ENCODE results near the gene RPL32.
"Not testable (repeated sequence)": the region's sequence is repeated elsewhere in the genome, so short reads cannot be mapped to it uniquely, and the experiment has no call there.

RPL32 gene

GRCh38 chr3:12866836-12867235, 25.5 kb upstream of the RPL32 start:
- DNase-seq: no peak

GRCh38 chr3:12865271-12865670, 23.9 kb upstream of the RPL32 start:
- no peak for DNase-seq

GRCh38 chr3:12862387-12862786, 21.0 kb upstream of the RPL32 start:
- DNase-seq: no peak

DNA sequence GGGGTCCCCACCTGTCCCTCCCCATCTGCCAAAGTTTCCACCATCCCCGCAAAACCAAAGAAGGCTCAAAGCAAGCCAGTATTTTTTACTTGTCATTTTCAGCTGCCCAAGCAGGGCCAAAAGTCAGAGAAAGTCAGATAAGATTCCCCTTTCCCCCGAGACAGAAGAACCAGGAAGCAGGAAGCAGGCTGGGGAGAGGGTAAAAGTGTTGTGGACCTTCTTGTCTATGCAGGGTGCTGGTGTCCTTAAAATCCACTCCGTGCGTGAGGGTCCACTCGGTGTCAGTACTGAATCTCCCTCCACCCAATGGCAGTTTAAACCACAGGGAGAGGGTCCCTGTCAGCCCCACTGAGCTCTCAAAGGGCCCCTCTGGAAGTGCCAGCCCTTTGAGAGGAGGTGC, 20.2 kb upstream of the RPL32 start:
- DNase-seq: no peak

DNA sequence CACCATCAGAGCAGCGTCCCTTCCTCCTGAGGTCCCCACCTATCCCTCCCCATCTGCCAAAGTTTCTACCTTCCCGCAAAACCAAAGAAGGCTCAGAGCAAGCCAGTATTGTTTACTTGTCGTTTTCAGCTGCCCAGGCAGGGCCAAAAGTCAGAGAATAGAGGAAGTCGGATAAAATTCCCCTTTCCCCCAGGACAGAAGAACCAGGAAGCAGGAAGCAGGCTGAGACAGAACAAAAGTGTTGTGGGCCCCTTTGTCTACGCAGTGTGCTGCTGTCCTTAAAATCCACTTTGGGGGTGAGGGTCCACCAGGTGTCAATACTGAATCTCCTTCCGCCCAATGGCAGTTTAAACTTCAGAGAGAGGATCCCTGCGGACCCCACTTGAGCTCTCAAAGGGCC, 18.5 kb upstream of the RPL32 start:
- DNase-seq: no peak

DNA sequence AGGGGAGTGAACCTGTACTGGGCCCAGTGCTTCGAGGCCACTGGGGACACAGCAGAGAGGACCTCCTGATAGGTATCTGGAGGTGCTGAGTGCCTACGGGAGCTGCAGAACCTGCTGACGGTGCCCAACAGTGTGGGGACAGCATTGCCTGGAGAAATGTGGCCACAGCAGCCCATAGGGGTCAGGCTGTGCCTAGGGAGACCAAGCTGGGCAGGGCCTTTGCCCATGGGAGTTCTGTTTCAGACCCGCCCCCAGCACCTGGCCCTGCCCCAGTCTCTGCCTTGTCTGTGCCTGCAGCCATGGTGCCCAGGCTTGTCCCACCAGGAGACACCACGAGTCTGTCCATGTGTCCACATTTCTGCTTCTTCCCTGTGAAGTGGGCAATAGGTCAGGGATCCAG, 15.3 kb upstream of the RPL32 start:
- DNase-seq: no peak

GRCh38 chr3:12854565-12854964, 13.2 kb upstream of the RPL32 start:
- DNase-seq: no peak

DNA sequence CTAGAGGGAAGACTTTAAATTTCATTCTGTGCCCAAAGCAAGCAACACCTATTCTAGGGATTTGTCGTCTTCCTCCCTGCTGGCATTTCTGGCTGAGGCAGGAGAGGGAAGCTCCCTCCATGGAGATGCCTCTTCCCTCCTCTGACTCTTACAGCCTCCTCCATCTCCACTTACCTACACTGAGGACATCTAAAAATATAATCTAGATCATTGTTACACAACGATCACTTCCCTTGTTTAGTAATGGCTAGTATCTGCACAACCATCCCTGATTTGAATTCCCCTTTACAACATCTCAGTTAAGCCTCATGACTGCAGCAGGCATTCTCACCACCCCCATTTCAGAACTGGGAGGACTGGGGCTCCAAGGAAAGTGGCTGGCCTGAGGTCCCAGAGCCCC, 12.5 kb upstream of the RPL32 start:
- not testable (repeated sequence) for DNase-seq

DNA sequence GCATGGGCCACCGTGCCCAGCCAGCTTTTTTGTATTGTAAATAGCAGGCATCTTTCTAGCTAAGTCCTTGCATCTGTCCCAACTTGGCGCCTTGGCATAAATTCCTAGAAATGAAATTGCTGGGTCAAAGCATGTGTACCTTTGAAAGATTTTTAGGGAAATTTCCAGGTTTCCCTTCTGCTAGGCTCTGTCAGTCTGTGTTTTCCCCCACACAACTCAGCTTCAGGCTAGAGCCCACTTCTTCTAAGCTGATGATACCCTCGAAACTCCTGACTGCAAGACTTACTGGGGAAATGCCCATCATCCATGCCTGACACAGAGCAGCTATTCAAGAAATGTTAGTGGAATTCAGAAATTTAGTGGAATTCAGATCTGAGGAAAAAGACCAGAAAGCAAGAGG, 10.8 kb upstream of the RPL32 start:
- DNase-seq: no peak

- no peak for DNase-seq
These were observed 4.4 kb upstream of the RPL32 start for GRCh38 chr3:12845811-12846210.

DNA sequence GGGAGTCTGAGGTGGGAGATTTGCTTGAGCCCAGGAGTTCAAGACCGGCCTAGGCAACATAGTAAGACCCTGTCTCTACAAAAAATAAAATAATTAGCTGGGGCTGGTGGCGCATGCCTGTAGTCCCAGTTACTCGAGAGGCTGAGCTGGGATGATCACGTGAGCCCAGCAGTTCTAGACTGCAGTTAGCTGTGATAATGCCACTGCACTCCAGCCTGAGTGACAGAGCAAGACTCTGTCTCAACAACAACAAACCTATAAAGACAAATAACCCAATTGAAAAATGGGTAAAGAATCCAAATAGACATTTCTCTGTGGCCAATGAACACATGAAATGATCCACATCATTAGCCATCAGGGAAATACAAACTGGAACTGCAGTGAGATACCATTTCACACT, 1.1 kb upstream of the RPL32 start:
- DNase-seq: no peak

DNA sequence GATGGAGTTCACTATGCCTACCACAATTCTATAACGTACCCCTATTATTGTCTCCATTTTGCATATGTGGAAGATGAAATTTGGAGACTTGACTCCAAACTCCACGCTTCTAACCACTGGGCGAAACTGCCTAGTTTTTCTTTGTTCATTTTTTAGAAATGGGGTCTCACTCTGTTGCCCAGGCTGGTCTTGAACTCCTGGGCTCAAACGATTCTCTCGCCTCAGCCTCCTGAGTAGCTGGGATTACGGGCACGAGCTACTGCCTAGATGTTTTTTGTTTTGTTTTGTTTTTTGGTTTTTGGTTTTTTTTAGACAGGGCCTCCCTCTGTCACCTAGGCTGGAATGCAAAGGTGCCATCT, 584 bp upstream of the RPL32 start:
- DNase-seq: no peak

- peak; percentile 36 for DNase-seq
These were observed 695 bp downstream of the RPL32 start for GRCh38 chr3:12840591-12841148.

DNA sequence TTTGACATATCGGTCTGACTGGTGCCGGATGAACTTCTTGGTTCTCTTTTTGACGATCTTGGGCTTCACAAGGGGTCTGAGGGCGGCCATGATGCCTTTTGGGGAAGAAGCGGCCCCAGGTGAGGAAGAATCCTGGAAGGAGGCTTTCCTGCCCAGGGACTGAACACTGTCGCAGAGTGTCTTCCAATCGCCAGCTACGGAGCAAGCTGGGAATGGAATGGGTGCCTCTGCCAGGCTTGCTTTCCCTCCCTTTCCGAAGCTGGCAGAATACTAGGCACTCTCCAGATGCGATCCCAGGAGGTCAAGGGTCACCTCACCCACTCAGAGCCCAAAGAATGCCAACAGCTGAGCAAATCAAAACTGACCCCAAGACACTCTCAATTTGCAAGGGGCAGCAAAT, 1.2 kb downstream of the RPL32 start:
- not testable (repeated sequence) for DNase-seq

DNA sequence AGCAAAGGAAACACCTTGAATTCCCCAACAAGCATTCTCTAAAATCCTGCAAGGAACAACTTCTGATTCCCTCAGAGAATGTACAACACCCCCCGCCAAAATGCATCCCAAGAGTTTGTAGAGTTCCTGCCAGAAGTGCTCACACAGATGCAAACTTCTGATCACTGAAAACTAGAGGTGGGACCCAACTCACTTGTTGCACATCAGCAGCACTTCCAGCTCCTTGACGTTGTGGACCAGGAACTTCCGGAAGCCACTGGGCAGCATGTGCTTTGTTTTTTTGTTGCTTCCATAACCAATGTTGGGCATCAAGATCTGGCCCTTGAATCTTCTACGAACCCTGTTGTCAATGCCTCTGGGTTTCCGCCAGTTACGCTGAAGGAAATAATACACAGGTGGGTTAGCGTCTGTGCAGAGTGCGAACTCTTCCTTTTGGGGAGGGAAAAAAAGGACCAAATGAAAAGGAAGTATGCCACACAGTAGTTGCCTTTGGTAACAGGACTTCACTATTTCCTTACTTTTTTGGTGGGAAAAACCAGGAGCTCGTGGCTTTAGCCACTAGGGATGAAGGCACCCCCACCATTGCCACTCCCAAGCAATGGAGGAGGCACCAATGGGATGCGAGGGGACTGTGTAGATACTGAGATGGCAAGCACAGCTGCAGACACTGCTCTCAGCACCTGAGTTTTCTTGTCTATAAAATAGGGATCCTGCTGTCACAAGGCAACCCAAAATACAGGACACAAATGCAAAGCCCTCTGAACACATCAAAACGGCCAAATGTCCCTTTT, 2.0 kb downstream of the RPL32 start:
- DNase-seq: no peak

DNA sequence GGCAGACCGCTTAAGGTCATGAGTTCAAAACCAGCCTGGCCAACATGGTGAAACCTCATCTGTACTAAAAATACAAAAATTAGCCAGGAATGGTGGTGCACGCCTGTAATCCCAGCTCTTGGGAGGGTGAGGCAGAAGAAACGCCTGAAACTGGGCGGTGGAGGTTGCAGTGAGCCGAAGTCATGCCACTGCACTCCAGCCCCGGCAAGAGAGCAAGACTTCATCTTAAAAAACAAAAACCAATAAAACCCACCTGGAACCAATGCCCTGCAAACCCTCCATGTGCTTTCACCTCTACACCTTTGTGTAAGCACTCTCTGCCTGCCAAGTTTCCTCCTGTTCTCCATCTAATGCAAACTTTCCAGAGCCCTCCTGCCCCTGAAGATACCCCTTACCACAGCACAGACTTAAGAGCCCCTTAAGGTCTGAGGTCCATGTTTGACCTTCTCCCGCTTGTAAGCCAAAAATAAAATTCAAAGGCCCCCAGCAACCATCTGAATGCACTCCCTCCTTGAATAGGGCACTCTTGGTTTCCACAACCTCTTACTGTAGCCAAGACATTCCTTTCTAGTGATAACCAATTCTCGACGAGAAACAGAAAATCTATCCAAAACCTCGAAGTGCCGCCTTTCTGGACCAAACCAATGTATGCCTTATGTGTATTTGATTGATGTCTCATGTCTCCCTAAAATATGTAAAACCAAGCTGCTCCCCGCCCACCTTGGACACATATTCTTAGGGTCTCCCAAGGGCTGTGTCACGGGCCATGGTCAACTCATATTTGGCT, 3.0 kb downstream of the RPL32 start:
- DNase-seq: no peak

DNA sequence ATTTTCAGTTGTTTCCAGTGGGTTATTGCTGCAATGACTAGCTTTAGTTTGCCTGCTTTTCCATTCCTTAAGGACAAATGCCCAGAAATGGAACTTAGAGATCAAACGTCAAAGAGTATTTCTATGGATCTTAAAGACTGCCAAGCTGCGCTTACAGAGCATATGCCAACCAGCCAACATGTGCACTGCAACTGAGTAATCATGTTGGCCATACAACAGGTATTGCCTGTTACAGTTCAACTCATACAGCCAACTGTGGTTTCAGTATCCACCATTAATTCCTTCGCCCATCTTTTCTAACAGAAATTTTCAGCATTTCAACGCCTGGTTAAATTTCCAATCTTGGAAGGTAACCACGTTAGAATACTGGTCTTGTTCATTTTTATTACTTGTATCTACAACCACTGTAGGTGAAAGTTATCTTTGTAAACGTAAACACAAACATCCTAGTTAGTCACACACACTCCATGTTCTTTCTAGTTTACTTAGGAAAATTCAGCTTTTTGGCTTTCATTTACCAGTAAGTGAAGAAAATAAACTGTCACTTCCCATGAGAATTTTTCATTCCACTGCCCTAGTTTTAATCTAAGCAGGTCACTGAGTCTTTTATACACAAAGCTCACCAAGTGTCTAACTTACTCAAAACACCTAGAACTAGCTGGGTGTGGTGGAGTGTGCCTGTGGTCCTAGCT, 3.9 kb downstream of the RPL32 start:
- no peak for DNase-seq

DNA sequence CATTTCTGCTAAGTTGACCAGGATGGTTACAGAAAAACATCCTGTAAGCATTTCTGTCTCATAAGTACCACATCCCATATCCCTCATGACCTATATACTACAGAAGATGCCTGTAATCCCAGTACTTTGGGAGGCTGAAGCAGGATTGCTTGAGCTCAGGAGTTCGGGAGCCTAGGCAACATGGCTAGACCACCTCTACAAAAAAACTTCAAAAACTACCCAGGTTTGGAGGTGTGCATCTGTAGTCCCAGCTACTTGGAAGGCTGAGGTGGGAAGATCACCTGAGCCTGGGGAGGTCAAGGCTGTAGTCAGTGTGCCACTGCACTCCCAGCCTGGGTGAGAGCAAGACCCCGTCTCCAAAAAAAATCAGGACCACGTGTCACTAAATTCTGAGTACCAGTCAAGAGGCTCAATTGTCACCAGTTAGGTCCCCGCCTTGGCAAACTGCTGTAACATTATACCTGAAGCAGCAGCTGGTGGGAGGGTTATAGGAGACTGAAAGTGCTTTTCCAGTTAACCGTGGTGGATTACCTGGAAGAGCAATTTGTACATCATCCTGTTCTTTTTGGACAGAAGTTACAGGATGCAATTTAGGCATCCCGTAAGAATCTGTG, 6.2 kb downstream of the RPL32 start:
- DNase-seq: no peak

DNA sequence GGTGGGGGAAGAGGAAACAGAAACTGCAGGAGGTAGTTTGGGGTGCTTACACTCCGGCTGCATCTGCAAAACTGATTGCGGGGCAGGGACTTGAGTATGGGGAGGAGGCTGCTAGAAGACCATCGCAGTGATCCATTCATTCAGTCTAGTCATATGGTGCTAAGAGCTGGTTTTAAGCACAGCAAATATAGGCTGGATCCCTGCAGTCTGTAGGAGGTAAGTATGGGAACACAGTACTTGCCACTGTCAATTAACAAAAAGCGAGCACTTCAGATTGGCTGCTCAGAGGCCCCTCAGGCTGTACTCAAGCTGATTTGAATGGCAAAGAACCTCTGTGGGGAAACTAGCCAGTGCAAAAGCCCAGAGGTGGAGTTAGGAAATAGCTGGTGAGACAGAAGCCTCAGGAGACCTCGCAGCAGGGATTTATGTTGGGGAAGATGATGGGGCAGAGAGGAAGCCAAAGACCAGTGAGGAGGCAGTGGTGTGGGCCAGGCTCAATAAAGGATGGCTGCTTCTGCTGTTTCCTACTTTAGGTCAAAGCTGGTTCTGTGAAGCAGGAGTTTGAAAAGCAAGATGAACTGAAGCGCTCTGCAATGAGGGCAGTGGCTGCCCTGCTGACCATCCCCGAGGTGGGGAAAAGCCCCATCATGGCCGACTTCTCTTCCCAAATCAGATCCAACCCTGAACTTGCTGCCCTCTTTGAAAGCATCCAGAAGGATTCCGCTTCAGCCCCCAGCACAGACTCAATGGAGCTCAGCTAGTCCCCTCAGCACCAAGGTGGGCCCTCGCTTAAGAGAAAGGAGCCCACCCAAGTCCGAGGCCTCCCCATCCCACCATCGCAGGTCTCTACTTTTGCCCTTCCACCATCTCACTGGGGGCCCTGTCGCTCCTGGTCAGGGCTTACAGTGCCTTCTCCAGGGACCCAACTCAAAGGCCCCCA, 7.9 kb downstream of the RPL32 start:
- no peak for DNase-seq

GRCh38 chr3:12832350-12833221, 8.8 kb downstream of the RPL32 start:
- no peak for DNase-seq

DNA sequence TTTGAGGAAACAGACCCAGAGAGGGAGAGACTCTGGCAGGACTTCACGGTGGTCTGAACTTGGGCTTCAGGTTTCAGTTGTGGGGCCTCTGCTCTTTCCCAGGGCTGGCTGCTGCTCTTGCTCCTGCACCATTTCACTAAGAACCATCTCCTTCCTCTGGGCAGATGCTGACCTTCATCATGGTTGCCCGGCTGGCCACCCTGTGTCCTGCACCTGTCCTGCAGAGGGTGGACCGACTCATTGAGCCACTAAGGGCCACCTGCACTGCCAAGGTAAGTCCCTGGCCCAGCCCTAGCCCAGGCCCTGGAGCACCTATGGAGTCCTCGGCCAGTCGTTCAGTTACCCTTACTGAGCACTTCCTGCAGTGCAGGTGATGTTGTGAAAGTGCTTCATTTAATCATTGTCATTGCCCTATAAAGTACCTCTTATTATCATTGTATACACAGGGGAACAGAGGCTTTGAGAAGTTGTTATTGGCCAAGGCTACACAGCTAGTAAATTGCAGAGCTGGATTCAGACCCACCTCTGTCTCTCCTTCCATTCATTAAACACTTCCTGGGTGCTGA, 10.0 kb downstream of the RPL32 start:
- DNase-seq: no peak
